ENCODE measurements around the gene MEIKIN. TPM values are rescaled to one million over a fixed set of nuclear protein-coding genes. Genes with fewer than 3 reads are reported as not detected.

Gene MEIKIN
- total RNA-seq, 1 experiment from 2014 or later = not detected

GRCh38 chr5:131789765-131790164, 155.7 kb downstream of the MEIKIN start:
- Histone ChIP-seq H3K14ac (ENCODE audit: insufficient read depth, low read length) (no peak overlapping the region), H2AK5ac (ENCODE audit: insufficient read length, low read length) (no peak overlapping the region), H2BK20ac (ENCODE audit: low read depth, low read length, poor library complexity, severe bottlenecking) (no peak overlapping the region), H3K9ac (ENCODE audit: extremely low read depth, insufficient read length, low read length) (no peak overlapping the region), H3K79me1 (ENCODE audit: insufficient read depth, low read depth, low read length, poor library complexity, severe bottlenecking) (peaks cover 14% of the 10 kb centered on the region), H3K27me3 (ENCODE audit: insufficient read depth, low read length) (no peaks in the 10 kb centered on the region), H3T11ph (ENCODE audit: low read length) (no peak overlapping the region), H4K8ac (replicated peaks; ENCODE audit: insufficient read length, low read depth, low read length) (no peak overlapping the region), H3K23ac (ENCODE audit: insufficient read length, low read depth, low read length) (no peak overlapping the region), H3K23me2 (ENCODE audit: insufficient read length, low read depth, low read length, poor library complexity, severe bottlenecking) (no peaks in the 10 kb centered on the region), H3K4me1 (ENCODE audit: insufficient read depth, low read length) (no peaks in the 10 kb centered on the region), H3K4ac (ENCODE audit: low read depth, low read length) (no peak overlapping the region), H4K91ac (ENCODE audit: insufficient read length, low read depth, low read length) (no peak overlapping the region), H4K20me1 (ENCODE audit: control insufficient read depth, insufficient read depth, insufficient read length) (no peaks in the 10 kb centered on the region), H4K5ac (ENCODE audit: insufficient read length, low read depth, low read length) (no peak overlapping the region), H3K4me2 (ENCODE audit: insufficient read depth, insufficient read length, low read length) (no peak overlapping the region), H2BK15ac (ENCODE audit: low read depth, low read length) (no peak overlapping the region), H2BK5ac (ENCODE audit: insufficient read length, low read length) (no peak overlapping the region), H3K18ac (ENCODE audit: insufficient read length, low read depth, low read length) (no peak overlapping the region), H2AFZ (ENCODE audit: low read length) (no peak overlapping the region), H2BK12ac (ENCODE audit: insufficient read length, low read depth, low read length) (no peak overlapping the region), H3K27ac (ENCODE audit: insufficient read length, low read depth, low read length) (no peak overlapping the region), H2BK120ac (ENCODE audit: low read depth, low read length, poor library complexity, severe bottlenecking) (no peak overlapping the region), H3K9me3 (ENCODE audit: control insufficient read depth, low read depth, low read length) (no peaks in the 10 kb centered on the region), H3K56ac (ENCODE audit: insufficient read length, low read depth, low read length) (no peak overlapping the region), H3K79me2 (ENCODE audit: insufficient read depth, low read length) (peaks cover 6% of the 10 kb centered on the region; the same call in 1 of the 2 replicates)
- WGBS (ENCODE audit: extremely low coverage, insufficient read length, low lambda C conversion rate) = no CpG with 5 or more reads among the region's 3 CpGs
- Mint-ChIP-seq H3K27ac (no peak overlapping the region), H3K9me3 (no peaks in the 10 kb centered on the region), H3K27me3 (ENCODE audit: low read depth) (no peaks in the 10 kb centered on the region), H3K4me1 (peaks cover 0 to 6% of the 10 kb centered on the region in 2 experiments; a peak in 2 of 4 replicates), H3K4me3 (no peak overlapping the region), H3K36me3 (ENCODE audit: insufficient read depth in 1 of 3, low read depth in 3 of 3) (peaks cover 0 to 4% (median 0%) of the 10 kb centered on the region in 3 experiments; a peak in 1 of 7 replicates)
- no peak for DNase-seq
- no peak for TF ChIP-seq CTCF (conservative IDR thresholded peaks at IDR 0.05)

All from H9 (cell line).